AG08395 (cell line): ENCODE results near the gene GNG7.
"Not testable (repeated sequence)": the region's sequence is repeated elsewhere in the genome, so short reads cannot be mapped to it uniquely, and the experiment has no call there.

Source experiments
- DNase-seq: peaks from one replicate; pipeline ENCODE4 v3.0.0; 2012; ENCODE audit warnings: mixed read lengths, low spot score

The GNG7 gene

GRCh38 chr19:2600914-2601870 lies 101.3 kb downstream of the GNG7 start:
- no peak for DNase-seq

GRCh38 chr19:2594319-2594718 lies 108.2 kb downstream of the GNG7 start:
- no peak for DNase-seq

GRCh38 chr19:2592824-2593223 lies 109.7 kb downstream of the GNG7 start:
- DNase-seq, result no peak

GRCh38 chr19:2591537-2592291 lies 110.8 kb downstream of the GNG7 start:
- DNase-seq, result no peak

GRCh38 chr19:2590630-2591399 lies 111.7 kb downstream of the GNG7 start:
- no peak for DNase-seq

GRCh38 chr19:2589441-2589840 lies 113.1 kb downstream of the GNG7 start:
- no peak for DNase-seq

GRCh38 chr19:2588081-2588777 lies 114.3 kb downstream of the GNG7 start:
- DNase-seq, result no peak

GRCh38 chr19:2587001-2587719 lies 115.3 kb downstream of the GNG7 start:
- no peak for DNase-seq

- no peak for DNase-seq
Measured at GRCh38 chr19:2586196-2586595, 116.3 kb downstream of the GNG7 start.

- DNase-seq, result no peak
Measured at GRCh38 chr19:2584002-2584401, 118.5 kb downstream of the GNG7 start.

GRCh38 chr19:2582984-2583956 lies 119.2 kb downstream of the GNG7 start:
- no peak for DNase-seq

GRCh38 chr19:2580396-2580795 lies 122.1 kb downstream of the GNG7 start:
- not testable (repeated sequence) for DNase-seq

- no peak for DNase-seq
Measured at GRCh38 chr19:2579678-2580280, 122.7 kb downstream of the GNG7 start.

- peak; percentile 89 for DNase-seq
Measured at GRCh38 chr19:2578901-2579677, 123.4 kb downstream of the GNG7 start.

GRCh38 chr19:2578391-2578890 lies 124.1 kb downstream of the GNG7 start:
- peak; percentile 72 for DNase-seq

- DNase-seq, result no peak
Measured at GRCh38 chr19:2577722-2578335, 124.7 kb downstream of the GNG7 start.

- DNase-seq, result peak; percentile 89
Measured at GRCh38 chr19:2575734-2576481, 126.6 kb downstream of the GNG7 start.
